GM12878 (cell line): ENCODE results near the gene KCND2. TPM values are rescaled to one million over a fixed set of nuclear protein-coding genes. Genes with fewer than 3 reads are reported as not detected.

Experiments used
- ATF7 ChIP-seq: fragments of 450-650 bp; IDR thresholded peaks from 2 replicates; pipeline ENCODE4 v1.6.1; 2016; ENCODE audit warnings: low read depth, mild to moderate bottlenecking
- CEBPB ChIP-seq, 2 experiments: fragments of 150-350 bp in 1 of 2; IDR thresholded peaks; 2 replicates each; pipeline ENCODE4 v1.6.1; 2012 to 2014; ENCODE audit warnings: low read depth in 2 of 2, low read length in 2 of 2, borderline replicate concordance in 1 of 2, inconsistent platforms in 1 of 2
- EGR1 ChIP-seq, 2 experiments: IDR thresholded peaks; 1 replicate in 1 of 2; 2 replicates in 1 of 2; pipeline ENCODE4 v1.6.1; 2011 to 2012; ENCODE audit warnings: low read depth in 2 of 2, low read length in 2 of 2, borderline replicate concordance in 1 of 2, mild to moderate bottlenecking in 1 of 2, moderate library complexity in 1 of 2
- EP300 ChIP-seq, 2 experiments: fragments of 150-350 bp in 1 of 2; IDR thresholded peaks; 2 replicates each; pipeline ENCODE4 v1.6.1; 2011 to 2012; ENCODE audit warnings: low read depth in 2 of 2, low read length in 2 of 2, borderline replicate concordance in 1 of 2, improper control_type of control experiment in 1 of 2, inconsistent platforms in 1 of 2; ENCODE audit not compliant: control insufficient read depth in 1 of 2
- MTA2 ChIP-seq: fragments of 450-650 bp; IDR thresholded peaks from 2 replicates; pipeline ENCODE4 v1.6.1; 2016; ENCODE audit warnings: low read depth, mild to moderate bottlenecking, moderate library complexity
- MYB ChIP-seq: fragments of 150-350 bp; IDR thresholded peaks from 2 replicates; pipeline ENCODE4 v1.6.1; 2014; ENCODE audit warnings: mild to moderate bottlenecking, low read depth, low read length, borderline replicate concordance
- NR2F1 ChIP-seq: fragments of 450-650 bp; conservative IDR thresholded peaks from 2 replicates; pipeline ENCODE4 v1.6.1; 2017; ENCODE audit warnings: mild to moderate bottlenecking
- POU2F2 ChIP-seq: IDR thresholded peaks from 3 replicates; pipeline ENCODE4 v1.6.1; 2011; ENCODE audit warnings: low read depth, mild to moderate bottlenecking, low read length, borderline replicate concordance
- RAD21 ChIP-seq: IDR thresholded peaks from 2 replicates; pipeline ENCODE4 v1.6.1; 2011; ENCODE audit warnings: mild to moderate bottlenecking, low read depth, low read length, moderate library complexity; ENCODE audit not compliant: insufficient read depth
- RFX5 ChIP-seq: IDR thresholded peaks from 2 replicates; pipeline ENCODE4 v1.6.1; 2011; ENCODE audit warnings: low read depth, low read length, improper control_type of control experiment
- SMAD5 ChIP-seq: IDR thresholded peaks from 2 replicates; pipeline ENCODE4 v1.6.1; 2016; ENCODE audit warnings: antibody characterized with exemption, low read depth
- ZNF207 ChIP-seq: fragments of 450-650 bp; IDR thresholded peaks from 2 replicates; pipeline ENCODE4 v1.6.1; 2014; ENCODE audit warnings: antibody characterized with exemption, mild to moderate bottlenecking, borderline replicate concordance
- polyA plus RNA-seq, 11 experiments: library from polyadenylated mRNA; depleted of rRNA in 4 of 11; unstranded in 6 of 11; stranded (reverse) in 5 of 11; fragments of >200 nt; fragmentation: Nextera tagmentation in 4 of 11; fragmentation: Illumina TruSeq in 1 of 11; extraction: Ambion mirVana in 4 of 11; extraction: Trizol in 1 of 11; gene quantifications; 1 replicate in 1 of 11; 2 replicates in 10 of 11; pipeline versions ENCODE4 v1.2.1 to v1.2.3, GENCODE V29; 2011 to 2016; ENCODE audit warnings: inconsistent platforms in 2 of 11, missing spikeins in 2 of 11, low read depth in 1 of 11
- total RNA-seq, 4 experiments: library from RNA; depleted of rRNA in 3 of 4; stranded (reverse); fragments of >200 nt in 3 of 4; fragmentation: Illumina TruSeq in 1 of 4; extraction: Trizol in 1 of 4; gene quantifications; 2 replicates each; pipeline versions ENCODE4 v1.2.1 to v1.2.3, GENCODE V29; 2013 to 2021
- TF ChIP-seq, protein P1 (sequence below): fragments of 450-650 bp; IDR thresholded peaks from 2 replicates; pipeline ENCODE4 v1.6.1; 2014; ENCODE audit warnings: mild to moderate bottlenecking
- TF ChIP-seq, protein P2 (sequence below): IDR thresholded peaks from 2 replicates; pipeline ENCODE4 v1.6.1; 2012; ENCODE audit warnings: mild to moderate bottlenecking, low read depth, low read length
- TF ChIP-seq, protein P3 (sequence below): fragments of 450-650 bp; IDR thresholded peaks from 2 replicates; pipeline ENCODE4 v1.6.1; 2018; ENCODE audit warnings: mild to moderate bottlenecking, low read depth, moderate library complexity; ENCODE audit not compliant: partially characterized antibody
- TF ChIP-seq, protein P4 (sequence below): fragments of 450-650 bp; formaldehyde crosslinking; IDR thresholded peaks from 2 replicates; pipeline ENCODE4 v1.4.0; 2022; ENCODE audit warnings: mild to moderate bottlenecking, moderate library complexity
- TF ChIP-seq, protein P5 (sequence below): IDR thresholded peaks from 2 replicates; pipeline ENCODE4 v1.6.1; 2011; ENCODE audit warnings: low read depth, mild to moderate bottlenecking, low read length, moderate library complexity, borderline replicate concordance; ENCODE audit errors: extremely low read depth

KCND2 gene
- total and polyA plus RNA-seq, 10 of the 15 experiments (the other 5 are each of a cell fraction or from before 2014, with no cell fraction given), result 3.6 to 22.3 (median 6.3) TPM

DNA sequence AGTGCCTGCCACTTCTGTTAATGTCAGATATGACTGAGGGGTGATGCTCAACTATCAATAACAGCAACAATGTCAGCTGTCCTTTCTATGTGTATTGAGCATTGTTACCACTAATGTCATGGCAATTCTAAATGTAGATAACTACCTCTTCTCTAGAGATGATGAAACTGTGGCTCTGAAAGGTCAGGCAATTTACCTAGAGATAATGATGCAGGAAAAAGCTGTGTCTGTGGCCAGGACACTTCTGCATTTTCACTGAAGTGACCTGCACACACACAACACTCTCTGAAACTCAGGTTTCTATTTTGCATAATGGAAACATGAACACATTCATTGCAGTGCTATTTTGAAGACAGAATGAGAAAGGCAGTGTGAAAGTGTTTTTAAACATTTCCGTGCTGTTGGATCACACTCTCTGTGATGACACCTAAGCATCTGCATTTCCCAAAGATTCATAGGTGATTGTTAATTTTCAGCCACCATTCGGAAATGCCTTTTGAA is 148.2 kb downstream of the KCND2 start (continued):
- TF ChIP-seq, protein P1, sequence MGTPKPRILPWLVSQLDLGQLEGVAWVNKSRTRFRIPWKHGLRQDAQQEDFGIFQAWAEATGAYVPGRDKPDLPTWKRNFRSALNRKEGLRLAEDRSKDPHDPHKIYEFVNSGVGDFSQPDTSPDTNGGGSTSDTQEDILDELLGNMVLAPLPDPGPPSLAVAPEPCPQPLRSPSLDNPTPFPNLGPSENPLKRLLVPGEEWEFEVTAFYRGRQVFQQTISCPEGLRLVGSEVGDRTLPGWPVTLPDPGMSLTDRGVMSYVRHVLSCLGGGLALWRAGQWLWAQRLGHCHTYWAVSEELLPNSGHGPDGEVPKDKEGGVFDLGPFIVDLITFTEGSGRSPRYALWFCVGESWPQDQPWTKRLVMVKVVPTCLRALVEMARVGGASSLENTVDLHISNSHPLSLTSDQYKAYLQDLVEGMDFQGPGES, result no peak
- TF ChIP-seq RFX5 (peak; percentile 66; the same call in 1 of the 2 replicates), CEBPB (IDR thresholded peaks at IDR 0.05; ENCODE audit: borderline replicate concordance in 1 of 2, low read depth in 2 of 2, low read length in 2 of 2) (peak; percentile 73 to 90), EGR1 (IDR thresholded peaks at IDR 0.05; ENCODE audit: borderline replicate concordance in 1 of 2, low read depth in 2 of 2, low read length in 2 of 2) (no peak), POU2F2 (peak; percentile 97; the same call in 2 of the 3 replicates), MTA2 (peak; percentile 94), EP300 (IDR thresholded peaks at IDR 0.05; ENCODE audit: borderline replicate concordance in 1 of 2, control insufficient read depth in 1 of 2, low read depth in 2 of 2, low read length in 2 of 2) (peak; percentile 91 to 98), RAD21 (no peak; the same call in 1 of the 2 replicates), MYB (no peak), SMAD5 (no peak), ATF7 (peak; percentile 95), NR2F1 (peak; percentile 97), ZNF207 (no peak)
- TF ChIP-seq, protein P2, sequence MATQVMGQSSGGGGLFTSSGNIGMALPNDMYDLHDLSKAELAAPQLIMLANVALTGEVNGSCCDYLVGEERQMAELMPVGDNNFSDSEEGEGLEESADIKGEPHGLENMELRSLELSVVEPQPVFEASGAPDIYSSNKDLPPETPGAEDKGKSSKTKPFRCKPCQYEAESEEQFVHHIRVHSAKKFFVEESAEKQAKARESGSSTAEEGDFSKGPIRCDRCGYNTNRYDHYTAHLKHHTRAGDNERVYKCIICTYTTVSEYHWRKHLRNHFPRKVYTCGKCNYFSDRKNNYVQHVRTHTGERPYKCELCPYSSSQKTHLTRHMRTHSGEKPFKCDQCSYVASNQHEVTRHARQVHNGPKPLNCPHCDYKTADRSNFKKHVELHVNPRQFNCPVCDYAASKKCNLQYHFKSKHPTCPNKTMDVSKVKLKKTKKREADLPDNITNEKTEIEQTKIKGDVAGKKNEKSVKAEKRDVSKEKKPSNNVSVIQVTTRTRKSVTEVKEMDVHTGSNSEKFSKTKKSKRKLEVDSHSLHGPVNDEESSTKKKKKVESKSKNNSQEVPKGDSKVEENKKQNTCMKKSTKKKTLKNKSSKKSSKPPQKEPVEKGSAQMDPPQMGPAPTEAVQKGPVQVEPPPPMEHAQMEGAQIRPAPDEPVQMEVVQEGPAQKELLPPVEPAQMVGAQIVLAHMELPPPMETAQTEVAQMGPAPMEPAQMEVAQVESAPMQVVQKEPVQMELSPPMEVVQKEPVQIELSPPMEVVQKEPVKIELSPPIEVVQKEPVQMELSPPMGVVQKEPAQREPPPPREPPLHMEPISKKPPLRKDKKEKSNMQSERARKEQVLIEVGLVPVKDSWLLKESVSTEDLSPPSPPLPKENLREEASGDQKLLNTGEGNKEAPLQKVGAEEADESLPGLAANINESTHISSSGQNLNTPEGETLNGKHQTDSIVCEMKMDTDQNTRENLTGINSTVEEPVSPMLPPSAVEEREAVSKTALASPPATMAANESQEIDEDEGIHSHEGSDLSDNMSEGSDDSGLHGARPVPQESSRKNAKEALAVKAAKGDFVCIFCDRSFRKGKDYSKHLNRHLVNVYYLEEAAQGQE, result no peak; the same call in 1 of the 2 replicates
- TF ChIP-seq, protein P3, sequence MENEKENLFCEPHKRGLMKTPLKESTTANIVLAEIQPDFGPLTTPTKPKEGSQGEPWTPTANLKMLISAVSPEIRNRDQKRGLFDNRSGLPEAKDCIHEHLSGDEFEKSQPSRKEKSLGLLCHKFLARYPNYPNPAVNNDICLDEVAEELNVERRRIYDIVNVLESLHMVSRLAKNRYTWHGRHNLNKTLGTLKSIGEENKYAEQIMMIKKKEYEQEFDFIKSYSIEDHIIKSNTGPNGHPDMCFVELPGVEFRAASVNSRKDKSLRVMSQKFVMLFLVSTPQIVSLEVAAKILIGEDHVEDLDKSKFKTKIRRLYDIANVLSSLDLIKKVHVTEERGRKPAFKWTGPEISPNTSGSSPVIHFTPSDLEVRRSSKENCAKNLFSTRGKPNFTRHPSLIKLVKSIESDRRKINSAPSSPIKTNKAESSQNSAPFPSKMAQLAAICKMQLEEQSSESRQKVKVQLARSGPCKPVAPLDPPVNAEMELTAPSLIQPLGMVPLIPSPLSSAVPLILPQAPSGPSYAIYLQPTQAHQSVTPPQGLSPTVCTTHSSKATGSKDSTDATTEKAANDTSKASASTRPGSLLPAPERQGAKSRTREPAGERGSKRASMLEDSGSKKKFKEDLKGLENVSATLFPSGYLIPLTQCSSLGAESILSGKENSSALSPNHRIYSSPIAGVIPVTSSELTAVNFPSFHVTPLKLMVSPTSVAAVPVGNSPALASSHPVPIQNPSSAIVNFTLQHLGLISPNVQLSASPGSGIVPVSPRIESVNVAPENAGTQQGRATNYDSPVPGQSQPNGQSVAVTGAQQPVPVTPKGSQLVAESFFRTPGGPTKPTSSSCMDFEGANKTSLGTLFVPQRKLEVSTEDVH, result no peak
- TF ChIP-seq, protein P4, sequence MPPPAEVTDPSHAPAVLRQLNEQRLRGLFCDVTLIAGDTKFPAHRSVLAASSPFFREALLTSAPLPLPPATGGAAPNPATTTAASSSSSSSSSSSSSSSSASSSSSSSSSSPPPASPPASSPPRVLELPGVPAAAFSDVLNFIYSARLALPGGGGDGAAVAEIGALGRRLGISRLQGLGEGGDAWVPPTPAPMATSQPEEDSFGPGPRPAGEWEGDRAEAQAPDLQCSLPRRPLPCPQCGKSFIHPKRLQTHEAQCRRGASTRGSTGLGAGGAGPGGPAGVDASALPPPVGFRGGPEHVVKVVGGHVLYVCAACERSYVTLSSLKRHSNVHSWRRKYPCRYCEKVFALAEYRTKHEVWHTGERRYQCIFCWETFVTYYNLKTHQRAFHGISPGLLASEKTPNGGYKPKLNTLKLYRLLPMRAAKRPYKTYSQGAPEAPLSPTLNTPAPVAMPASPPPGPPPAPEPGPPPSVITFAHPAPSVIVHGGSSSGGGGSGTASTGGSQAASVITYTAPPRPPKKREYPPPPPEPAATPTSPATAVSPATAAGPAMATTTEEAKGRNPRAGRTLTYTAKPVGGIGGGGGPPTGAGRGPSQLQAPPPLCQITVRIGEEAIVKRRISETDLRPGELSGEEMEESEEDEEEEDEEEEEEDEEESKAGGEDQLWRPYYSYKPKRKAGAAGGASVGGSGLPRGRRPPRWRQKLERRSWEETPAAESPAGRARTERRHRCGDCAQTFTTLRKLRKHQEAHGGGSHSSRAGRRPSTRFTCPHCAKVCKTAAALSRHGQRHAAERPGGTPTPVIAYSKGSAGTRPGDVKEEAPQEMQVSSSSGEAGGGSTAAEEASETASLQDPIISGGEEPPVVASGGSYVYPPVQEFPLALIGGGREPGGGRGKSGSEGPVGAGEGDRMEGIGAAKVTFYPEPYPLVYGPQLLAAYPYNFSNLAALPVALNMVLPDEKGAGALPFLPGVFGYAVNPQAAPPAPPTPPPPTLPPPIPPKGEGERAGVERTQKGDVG (CRISPR knock-in tag), result no peak
- TF ChIP-seq, protein P5, sequence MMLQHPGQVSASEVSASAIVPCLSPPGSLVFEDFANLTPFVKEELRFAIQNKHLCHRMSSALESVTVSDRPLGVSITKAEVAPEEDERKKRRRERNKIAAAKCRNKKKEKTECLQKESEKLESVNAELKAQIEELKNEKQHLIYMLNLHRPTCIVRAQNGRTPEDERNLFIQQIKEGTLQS, result no peak
